GM19397 (cell line): Measurements from ENCODE around the gene ARHGAP8.
"Not testable (repeated sequence)": the region's sequence is repeated elsewhere in the genome, so short reads cannot be mapped to it uniquely, and the experiment has no call there.

ENCODE experiments used
- ATAC-seq: cut with Tn5 transposase; IDR thresholded peaks from one replicate; pipeline ENCODE4 v1.9.1; 2021; ENCODE audit warnings: mild to moderate bottlenecking, moderate library complexity; ENCODE audit not compliant: unreplicated experiment

ARHGAP8 gene

DNA sequence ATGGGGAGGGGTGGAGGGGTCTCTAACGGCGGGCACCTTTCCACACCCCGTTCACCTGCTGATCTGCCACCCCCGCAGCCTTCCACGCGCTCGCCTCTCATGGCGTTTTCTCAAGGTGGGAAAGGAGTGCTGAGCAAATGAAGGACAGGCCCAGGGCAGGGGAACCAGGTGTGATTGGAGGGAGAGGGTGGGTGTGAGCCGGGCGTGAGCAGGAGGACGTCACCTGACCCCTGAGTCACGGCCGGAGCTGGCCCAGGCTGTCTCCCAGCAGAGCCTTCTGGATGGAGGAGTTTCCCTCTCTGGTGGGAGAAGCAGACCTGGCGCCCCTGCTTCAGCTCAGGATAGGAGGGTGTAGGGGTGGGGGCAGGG lies 14.0 kb upstream of the ARHGAP8 start:
- no peak for ATAC-seq

GRCh38 chr22:44739024-44739423 lies 13.4 kb upstream of the ARHGAP8 start:
- ATAC-seq: no peak

DNA sequence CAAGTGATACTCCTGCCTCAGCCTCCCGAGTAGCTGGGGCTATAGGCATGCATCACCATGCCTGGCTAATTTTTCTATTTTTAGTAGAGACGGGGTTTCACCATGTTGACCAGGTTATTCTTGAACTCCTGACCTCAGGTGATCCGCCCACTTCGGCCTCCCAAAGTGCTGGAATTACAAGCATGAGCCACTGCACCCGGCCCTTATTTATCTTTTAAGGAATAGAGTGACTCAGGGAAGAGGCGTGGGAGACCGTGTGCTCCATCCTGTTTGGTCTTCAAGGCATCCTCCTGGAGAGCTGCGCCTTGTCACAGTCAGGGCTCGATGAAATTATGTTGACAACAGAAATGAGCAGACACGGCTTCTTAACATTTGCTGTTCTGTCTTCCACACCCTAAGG lies 12.7 kb upstream of the ARHGAP8 start:
- not testable (repeated sequence) for ATAC-seq

GRCh38 chr22:44740307-44740706 lies 12.1 kb upstream of the ARHGAP8 start:
- ATAC-seq: no peak

GRCh38 chr22:44741929-44742328 lies 10.4 kb upstream of the ARHGAP8 start:
- ATAC-seq: no peak

- no peak for ATAC-seq
Observed at GRCh38 chr22:44743247-44743646, 9.1 kb upstream of the ARHGAP8 start.

GRCh38 chr22:44743804-44744211 lies 8.6 kb upstream of the ARHGAP8 start:
- no peak for ATAC-seq

DNA sequence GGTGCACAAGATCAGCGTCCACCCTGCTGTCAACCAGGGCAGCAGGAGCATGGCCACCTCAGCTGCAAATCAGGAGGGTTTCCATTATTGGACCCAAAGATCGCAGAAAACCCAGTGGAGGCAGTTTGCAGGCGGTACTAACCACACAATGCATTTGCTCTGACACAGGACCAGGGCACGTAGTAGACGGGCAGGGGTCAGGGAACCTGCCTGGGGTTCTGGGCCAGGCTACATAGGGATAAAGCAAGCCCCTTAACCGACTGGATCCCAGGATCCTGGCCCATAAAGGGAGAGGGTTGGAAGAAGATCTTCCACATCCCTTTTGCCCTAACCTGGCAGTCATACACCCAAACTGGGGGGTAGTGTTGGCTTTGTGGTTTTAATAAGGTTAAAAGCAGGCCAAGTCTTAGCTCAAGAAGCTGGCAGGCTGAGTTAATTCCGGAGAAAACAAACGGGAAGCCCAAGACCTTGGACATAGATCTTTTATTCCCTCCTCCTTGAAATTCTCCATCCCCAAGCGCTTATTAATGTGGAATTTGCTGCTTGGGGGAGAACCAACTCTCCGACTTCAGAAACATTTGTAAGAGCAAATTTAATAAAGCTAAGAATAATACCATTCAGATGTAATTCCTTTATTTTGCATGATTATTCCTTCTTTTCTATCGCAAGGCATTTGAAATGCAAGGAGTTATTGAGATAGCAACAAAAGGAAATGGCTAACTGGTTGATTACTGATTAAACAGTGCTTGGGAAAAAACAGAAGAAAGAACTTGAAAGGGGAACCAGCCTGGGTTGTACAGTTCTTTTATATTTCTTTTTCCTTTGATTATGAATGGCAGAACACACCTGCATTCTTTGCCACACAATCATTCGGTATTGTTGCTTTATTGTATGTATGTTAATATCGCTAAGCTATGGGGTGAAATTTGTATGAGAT lies 6.3 kb upstream of the ARHGAP8 start:
- no peak for ATAC-seq

DNA sequence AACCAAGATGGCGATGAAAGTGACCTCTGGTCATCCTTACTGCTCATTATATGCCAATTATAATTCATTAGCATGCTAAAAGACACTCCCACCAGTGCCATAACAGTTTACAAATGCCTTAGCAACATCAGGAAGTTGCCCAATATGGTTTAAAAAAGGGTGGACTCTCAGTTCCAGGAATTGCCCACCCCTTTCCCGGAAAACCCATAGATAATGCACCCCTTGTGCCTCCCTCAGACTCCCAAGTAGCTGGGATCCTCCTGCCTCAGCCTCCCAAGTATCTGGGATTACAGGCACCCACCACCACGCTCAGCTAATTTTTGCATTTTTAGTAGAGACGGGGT lies 4.6 kb upstream of the ARHGAP8 start:
- ATAC-seq: not testable (repeated sequence)

DNA sequence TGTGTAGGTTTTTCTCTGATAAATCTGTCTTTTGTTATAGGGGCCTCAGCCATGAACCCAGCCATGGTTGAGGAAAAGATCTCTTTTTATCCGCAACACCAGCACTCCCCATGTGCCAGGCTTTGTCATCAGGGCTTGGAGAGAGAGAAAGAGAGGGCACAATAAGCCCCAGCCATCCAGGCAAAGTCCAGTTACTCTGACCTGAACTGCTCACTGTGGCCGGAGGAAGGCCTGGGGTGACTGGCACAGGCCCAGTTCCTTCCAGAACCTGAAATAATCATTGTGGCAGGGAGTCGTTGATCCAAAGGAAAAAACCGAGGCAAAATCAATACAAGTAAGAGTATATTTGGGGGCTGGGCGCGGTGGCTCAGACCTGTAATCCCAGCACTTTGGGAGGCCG lies 3.9 kb upstream of the ARHGAP8 start:
- no peak for ATAC-seq

- no peak for ATAC-seq
Observed at GRCh38 chr22:44750481-44750880, 1.9 kb upstream of the ARHGAP8 start.

DNA sequence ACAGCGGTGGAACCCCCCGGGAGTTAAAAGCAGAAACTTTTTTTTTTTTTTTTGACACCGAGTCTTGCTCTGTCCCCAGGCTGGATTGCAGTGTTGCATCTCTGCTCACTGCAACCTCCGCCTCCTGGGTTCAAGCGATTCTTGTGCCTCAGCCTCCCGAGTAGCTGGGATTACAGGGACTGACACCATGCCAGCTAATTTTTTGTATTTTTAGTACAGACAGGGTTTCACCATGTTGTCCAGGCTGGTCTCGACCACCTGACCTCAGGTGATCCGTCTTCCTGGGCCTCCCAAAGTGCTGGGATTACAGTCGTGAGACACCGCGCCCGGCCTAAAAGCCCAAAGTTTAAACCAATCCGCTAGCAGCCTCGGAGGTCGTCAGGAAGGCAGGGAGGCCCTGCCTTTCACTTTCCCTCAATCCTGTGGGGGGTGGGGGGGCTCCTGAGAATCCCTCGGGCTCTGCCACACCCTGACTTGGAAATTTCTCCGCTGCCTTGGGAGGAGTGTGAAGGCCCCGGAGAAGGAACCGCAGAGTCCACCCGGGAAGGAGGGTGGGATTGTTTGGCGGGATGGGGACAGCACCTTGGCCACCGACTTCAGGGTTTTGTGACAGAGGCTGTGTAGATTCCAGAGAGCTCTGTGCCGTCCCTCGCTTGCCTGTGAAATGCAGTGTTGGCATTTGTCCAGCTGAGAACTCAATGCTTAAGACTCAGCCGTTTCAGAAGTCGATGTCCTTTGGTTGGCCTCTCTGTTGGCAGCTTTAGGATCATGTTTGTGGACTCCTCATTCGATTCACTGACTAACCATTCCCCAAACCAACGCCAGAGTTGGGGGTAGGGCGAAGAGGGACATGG lies 1.0 kb downstream of the ARHGAP8 start:
- ATAC-seq: no peak

GRCh38 chr22:44754998-44755397 lies 2.6 kb downstream of the ARHGAP8 start:
- no peak for ATAC-seq

GRCh38 chr22:44755417-44755816 lies 3.0 kb downstream of the ARHGAP8 start:
- ATAC-seq: no peak

- ATAC-seq: no peak
Observed at GRCh38 chr22:44755956-44756361, 3.6 kb downstream of the ARHGAP8 start.

GRCh38 chr22:44758344-44758973 lies 6.1 kb downstream of the ARHGAP8 start:
- ATAC-seq: no peak

GRCh38 chr22:44759001-44759400 lies 6.6 kb downstream of the ARHGAP8 start:
- ATAC-seq: no peak

- no peak for ATAC-seq
Observed at GRCh38 chr22:44759430-44760310, 7.3 kb downstream of the ARHGAP8 start.

DNA sequence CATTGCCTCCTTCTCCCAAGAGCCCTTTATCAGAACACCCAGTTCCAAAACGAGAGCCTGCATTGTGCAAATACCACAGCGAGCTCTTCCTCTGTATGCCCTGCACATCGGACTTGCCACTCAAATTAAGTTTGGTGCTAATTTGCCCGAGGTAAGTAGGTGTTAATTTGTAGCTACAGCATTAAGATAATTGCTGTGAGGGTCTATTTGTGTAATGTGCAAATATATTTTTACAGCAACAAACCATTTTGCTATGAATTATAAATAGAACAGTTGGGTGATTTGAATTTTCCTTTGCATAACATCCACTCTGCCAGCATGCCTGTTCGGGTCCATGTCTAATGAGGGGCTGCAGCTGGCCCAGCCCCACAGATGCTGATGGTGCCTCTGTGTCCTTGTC lies 8.1 kb downstream of the ARHGAP8 start:
- ATAC-seq: no peak

DNA sequence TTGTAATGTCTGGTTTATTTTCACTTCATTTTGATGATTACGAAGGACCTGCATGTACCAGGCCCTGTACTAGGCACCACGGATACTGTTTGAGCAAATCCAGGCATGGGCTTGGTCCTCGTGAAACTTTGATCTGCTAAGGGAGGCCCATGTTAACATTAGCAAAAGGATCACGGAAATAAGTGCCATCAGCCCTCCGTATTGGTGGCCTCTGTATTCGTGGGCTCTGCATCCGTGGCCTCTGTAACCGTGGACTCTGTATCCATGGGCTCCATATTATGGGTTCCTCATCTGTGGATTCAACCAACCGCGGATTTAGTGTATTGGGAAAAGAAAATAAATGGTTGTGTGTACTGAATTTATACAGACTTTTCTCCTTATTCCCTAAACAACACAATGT lies 8.7 kb downstream of the ARHGAP8 start:
- ATAC-seq: no peak

GRCh38 chr22:44764373-44764772 lies 12.0 kb downstream of the ARHGAP8 start:
- no peak for ATAC-seq
